GM18519 (cell line): Measurements from ENCODE around the gene SUMO1.

Experiments used
- ATAC-seq: cut with Tn5 transposase; IDR thresholded peaks from one replicate; pipeline ENCODE4 v1.9.1; 2021; ENCODE audit warnings: mild to moderate bottlenecking, moderate library complexity; ENCODE audit not compliant: unreplicated experiment, low FRiP score

SUMO1 gene

GRCh38 chr2:202157211-202157990, 81.0 kb downstream of the SUMO1 start:
- no peak for ATAC-seq
